HG03469 (cell line): ENCODE results near the gene UBASH3B.
"Not testable (repeated sequence)": the region's sequence is repeated elsewhere in the genome, so short reads cannot be mapped to it uniquely, and the experiment has no call there.

Experiments used
- ATAC-seq: cut with Tn5 transposase; IDR thresholded peaks from one replicate; pipeline ENCODE4 v1.9.1; 2021; ENCODE audit warnings: mild to moderate bottlenecking, moderate library complexity, moderate number of reproducible peaks; ENCODE audit not compliant: unreplicated experiment

UBASH3B gene

GRCh38 chr11:122807731-122808477 is 152.4 kb downstream of the UBASH3B start:
- no peak for ATAC-seq

- peak; percentile 74 for ATAC-seq
Measured at GRCh38 chr11:122808478-122808869, 153.0 kb downstream of the UBASH3B start.

DNA sequence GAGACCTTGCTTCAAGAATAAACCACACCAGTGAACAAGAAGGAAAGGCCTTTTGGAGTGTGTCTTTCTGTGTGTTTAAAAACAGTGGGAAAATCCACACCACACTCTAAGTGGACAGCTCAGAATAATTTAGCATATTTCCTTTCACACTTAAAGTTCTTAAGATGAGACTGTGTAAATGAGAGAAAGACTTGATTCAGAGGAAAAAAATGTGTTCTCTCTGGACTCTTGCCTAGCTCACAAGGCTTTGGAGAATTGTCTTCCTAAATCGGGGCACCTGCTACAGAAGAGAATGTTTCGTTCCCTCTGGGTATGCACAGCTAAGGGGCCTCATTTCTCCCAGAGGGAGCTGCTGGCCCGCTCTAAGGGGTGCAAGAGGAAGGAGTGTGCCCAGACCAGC is 154.3 kb downstream of the UBASH3B start:
- ATAC-seq: no peak

DNA sequence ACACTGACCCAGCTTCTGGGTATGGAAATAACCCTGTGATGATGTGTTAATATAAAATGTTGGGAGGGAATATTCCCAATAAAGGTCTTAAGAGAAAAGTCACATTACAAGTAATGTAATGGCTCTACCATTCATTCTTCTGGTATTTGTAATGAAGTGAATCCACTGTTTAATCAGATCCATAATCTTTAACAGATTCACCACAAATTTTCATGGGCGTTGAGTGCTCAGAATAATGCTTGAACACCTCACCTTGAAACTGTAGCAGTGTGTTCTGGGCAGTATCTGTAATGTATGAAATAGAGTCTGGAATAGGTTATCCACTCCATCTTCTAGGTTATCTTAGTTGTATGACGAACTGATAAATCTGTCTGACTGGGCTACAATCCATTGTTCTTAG is 156.2 kb downstream of the UBASH3B start:
- ATAC-seq: no peak

GRCh38 chr11:122812638-122813037 is 157.1 kb downstream of the UBASH3B start:
- no peak for ATAC-seq

GRCh38 chr11:122813176-122813893 is 157.8 kb downstream of the UBASH3B start:
- no peak for ATAC-seq

DNA sequence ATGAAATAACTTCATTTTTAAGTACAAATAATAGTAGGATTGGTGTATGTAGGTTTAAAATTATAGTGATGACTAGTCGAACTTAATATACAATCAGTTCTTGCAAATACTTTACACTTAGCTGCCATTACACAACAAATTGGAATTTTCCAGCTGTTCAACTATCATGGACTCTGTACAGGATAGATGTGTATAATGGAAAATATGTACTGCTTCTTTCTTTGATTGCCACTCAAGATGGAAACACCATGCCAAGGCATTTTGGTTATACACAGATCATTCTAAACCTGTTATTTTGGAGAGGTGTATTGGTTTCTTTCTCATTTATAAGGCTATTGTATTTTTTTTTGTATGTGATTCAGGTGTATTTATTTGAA is 158.4 kb downstream of the UBASH3B start:
- ATAC-seq: no peak

GRCh38 chr11:122814401-122814800 is 158.9 kb downstream of the UBASH3B start:
- no peak for ATAC-seq

- no peak for ATAC-seq
Measured at GRCh38 chr11:122815900-122816299, 160.4 kb downstream of the UBASH3B start.

DNA sequence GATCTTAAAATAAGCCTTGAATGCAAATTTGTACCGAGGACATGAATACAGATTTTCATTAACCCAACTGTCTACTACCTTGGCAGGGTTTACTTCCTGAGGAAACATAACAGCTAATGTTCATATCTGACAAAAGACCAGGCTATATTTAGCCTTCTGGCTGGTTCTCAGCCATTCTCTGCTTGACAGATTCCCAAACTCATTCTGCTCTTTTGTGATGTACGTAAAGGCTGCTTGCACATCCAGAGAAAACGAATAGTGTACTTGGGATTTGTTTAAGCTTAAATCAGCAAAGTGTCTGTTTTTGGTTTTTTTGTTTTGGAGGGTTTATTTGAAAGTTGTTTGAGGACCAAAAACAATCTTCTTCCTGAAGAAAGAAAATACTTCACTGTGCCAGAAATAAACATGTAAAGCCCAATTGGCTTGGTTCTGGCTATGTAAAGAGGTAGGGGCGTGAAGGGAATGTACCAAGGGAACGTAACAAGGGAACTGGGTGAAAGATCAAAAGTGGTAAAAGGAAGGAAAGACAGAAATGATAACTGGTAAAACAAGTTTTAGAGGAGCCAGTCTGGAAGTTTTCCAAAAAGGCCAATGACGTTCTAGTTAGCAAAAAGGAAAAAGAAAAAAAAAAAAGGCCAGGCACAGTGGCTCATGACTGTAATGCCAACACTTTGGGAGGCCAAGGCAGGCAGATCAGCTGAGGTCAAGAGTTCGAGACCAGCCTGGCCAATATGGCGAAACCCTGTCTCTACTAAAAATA is 161.4 kb downstream of the UBASH3B start:
- no peak for ATAC-seq

- ATAC-seq: no peak
Measured at GRCh38 chr11:122820158-122820557, 164.6 kb downstream of the UBASH3B start.

- no peak for ATAC-seq
Measured at GRCh38 chr11:122821169-122821568, 165.6 kb downstream of the UBASH3B start.

- no peak for ATAC-seq
Measured at GRCh38 chr11:122822241-122822640, 166.7 kb downstream of the UBASH3B start.

DNA sequence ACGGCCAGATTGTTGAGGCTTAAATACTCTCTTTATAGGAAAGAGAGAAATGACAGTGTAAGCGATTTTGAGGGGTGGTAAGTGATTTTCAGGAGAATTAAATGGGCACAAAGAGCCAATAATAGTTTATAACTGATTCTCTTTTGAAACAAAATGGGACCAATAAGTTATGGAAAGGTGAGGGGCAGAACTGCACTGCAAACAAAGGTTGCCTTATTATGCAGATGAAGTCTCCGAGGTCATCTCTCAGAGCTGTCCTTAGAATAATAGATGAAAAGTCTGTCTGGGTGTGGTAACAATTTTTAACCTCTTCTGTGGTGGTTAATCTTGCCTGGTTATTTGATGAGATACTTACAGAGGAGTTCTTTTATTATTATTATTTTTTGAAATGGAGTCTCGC is 168.0 kb downstream of the UBASH3B start:
- ATAC-seq: no peak

- not testable (repeated sequence) for ATAC-seq
Measured at GRCh38 chr11:122829371-122829770, 173.8 kb downstream of the UBASH3B start.

DNA sequence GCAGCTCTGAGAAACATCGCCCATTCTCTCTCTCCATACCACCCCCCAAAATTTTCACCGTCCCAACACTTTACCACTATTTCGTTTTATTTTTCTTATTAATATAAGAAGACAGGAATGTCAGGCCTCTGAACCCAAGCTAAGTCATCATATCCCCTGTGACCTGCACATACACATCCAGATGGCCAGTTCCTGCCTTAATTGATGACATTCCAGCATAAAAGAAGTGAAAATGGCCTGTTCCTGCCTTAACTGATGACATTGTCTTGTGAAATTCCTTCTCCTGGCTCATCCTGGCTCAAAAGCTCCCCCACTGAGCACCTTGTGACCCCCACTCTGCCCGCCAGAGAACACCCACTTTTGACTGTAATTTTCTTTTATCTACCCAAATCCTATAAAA is 176.8 kb downstream of the UBASH3B start:
- not testable (repeated sequence) for ATAC-seq

- ATAC-seq: no peak
Measured at GRCh38 chr11:122832721-122833470, 177.4 kb downstream of the UBASH3B start.

- no peak for ATAC-seq
Measured at GRCh38 chr11:122833846-122834464, 178.4 kb downstream of the UBASH3B start.

- ATAC-seq: no peak
Measured at GRCh38 chr11:122836916-122837315, 181.4 kb downstream of the UBASH3B start.

- ATAC-seq: no peak
Measured at GRCh38 chr11:122837528-122838346, 182.2 kb downstream of the UBASH3B start.
